Measurements from ENCODE around the gene KLHL29.

DNA sequence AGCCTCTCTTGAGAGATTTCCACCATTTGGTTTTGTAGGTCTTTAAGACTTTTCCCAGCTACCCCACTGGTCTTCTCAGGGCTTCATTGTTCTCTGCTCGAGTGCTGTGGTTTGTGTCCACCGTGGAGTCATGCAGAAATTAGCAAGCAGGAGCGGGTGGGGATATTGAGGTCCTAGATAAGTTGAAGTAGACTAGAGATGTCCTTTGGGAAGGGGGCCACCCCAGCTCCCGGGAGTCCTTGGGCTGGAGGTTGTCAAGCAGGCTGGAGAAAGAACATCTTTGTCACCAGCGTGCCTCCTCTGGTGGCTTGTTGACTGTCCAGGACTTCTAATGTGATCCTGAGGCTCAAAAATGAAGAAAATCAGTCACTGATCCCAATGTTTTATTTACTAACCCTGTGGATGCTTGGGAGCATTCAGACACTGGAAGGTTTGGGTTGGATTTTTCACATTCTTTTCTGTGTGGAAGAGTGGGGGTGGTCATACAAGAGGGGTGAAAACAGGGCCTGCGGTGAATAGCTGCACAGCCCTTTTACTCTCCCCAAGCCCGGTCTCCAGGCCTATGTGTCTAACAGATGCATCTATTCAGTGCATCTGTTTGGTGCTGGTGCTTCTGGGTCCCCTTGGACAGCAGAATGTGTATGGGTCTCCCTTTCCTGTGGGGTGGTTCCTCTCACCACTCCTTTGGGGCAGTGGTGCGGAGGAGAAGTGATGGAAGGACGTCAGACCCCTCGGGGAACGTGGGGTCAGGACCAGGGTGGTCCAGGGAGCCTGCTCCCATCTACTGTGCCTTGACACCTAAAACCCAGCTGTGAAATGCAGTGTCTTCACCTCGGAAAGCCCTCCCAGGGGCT is 208.1 kb downstream of the KLHL29 start:
- TF ChIP-seq CTCF (IDR thresholded peaks at IDR 0.05 in 8 of 11, conservative IDR thresholded peaks at IDR 0.05 in 3 of 11) (no peak), POLR2A (IDR thresholded peaks at IDR 0.05) (no peak)
